HEK293T (cell line): Measurements from ENCODE around the gene MCF2L.

Experiments
- BHLHE40 ChIP-seq: fragments of 450-650 bp; IDR thresholded peaks from 2 replicates; pipeline ENCODE4 v1.6.1; 2016; ENCODE audit warnings: mild to moderate bottlenecking, moderate library complexity, borderline replicate concordance
- CTBP1 ChIP-seq: fragments of 450-650 bp; IDR thresholded peaks from 2 replicates; pipeline ENCODE4 v1.6.1; 2016; ENCODE audit warnings: borderline replicate concordance
- FOXA1 ChIP-seq: fragments of 450-650 bp; IDR thresholded peaks from 2 replicates; pipeline ENCODE4 v1.6.1; 2016; ENCODE audit warnings: mild to moderate bottlenecking
- FOXK2 ChIP-seq: fragments of 450-650 bp; IDR thresholded peaks from 2 replicates; pipeline ENCODE4 v1.6.1; 2016; ENCODE audit warnings: mild to moderate bottlenecking
- LEF1 ChIP-seq: fragments of 450-650 bp; IDR thresholded peaks from 2 replicates; pipeline ENCODE4 v1.6.1; 2017; ENCODE audit warnings: mild to moderate bottlenecking, borderline replicate concordance
- SP1 ChIP-seq: fragments of 450-650 bp; IDR thresholded peaks from 2 replicates; pipeline ENCODE4 v1.6.1; 2017

GRCh38 chr13:112943309-112944125 lies 25.5 kb upstream of the MCF2L start:
- TF ChIP-seq LEF1 (no peak), CTBP1 (no peak), BHLHE40 (no peak), FOXK2 (no peak), SP1 (no peak), FOXA1 (no peak)
